GM18505 (cell line): Measurements from ENCODE around the gene PARVB.

Source experiments
- ATAC-seq: cut with Tn5 transposase; IDR thresholded peaks from one replicate; pipeline ENCODE4 v1.9.1; 2021; ENCODE audit not compliant: unreplicated experiment
- POLR2A ChIP-seq: IDR thresholded peaks from 4 replicates; pipeline ENCODE4 v1.6.1; 2011; ENCODE audit warnings: borderline replicate concordance; ENCODE audit not compliant: insufficient read depth, insufficient read length; ENCODE audit errors: extremely low read depth

PARVB gene

DNA sequence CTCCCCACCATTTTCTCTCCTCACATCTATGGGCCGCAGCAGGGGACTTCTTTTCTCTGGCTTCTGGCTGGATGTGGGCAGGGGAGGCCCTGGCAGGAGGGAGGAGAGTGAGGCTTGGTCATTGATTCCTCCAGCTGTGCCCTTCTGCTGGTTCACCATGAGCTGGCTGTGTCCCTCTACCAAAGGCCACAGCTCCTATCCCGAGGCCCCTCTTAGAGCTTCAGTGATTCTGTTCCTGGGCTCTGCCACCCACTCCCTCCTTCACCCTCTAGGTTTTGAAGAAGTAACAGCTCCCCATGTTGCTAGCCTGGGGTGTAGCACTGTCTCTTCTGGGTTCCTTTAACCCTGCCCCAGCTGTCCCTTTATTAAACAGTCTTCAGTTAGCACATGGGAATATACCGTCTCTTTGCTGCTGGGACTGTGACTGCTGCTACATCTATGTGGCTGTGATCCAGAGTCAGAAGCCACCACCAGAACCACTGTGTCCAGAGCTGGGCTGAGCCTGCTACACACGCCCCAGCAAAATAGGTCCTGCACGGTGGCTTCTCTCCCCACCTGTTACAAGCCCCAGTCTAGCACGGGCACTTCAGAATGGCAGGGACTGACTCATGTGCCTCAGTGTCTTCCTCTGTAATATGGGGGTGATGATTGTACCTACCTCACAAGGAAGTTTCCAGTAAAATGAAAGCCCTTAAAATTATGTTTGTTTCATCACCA is 156.0 kb downstream of the PARVB start:
- no peak for TF ChIP-seq POLR2A
- ATAC-seq = no peak

DNA sequence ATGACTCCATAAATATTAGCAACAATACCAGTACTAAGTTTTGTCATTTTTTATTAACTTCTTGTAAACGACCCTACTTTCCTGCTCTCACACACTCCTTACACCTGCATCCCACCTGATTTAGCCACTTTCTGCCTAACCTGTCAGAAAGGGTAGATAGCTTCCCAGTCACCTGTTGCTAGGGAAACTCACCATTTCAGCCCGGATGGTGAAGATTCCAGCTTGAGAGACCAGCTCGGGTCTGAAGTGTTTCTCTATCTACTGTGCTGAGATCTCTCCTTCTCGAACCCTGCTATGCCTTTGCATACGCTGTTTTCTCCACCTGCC is 156.6 kb downstream of the PARVB start, which contains the start of gene PARVG:
TSS of gene PARVG (plus strand) at position 220 of the 327 bp plus-strand sequence. CDS start 2,405 bp downstream, outside the sequence.
- TF ChIP-seq POLR2A = peak; percentile 26

DNA sequence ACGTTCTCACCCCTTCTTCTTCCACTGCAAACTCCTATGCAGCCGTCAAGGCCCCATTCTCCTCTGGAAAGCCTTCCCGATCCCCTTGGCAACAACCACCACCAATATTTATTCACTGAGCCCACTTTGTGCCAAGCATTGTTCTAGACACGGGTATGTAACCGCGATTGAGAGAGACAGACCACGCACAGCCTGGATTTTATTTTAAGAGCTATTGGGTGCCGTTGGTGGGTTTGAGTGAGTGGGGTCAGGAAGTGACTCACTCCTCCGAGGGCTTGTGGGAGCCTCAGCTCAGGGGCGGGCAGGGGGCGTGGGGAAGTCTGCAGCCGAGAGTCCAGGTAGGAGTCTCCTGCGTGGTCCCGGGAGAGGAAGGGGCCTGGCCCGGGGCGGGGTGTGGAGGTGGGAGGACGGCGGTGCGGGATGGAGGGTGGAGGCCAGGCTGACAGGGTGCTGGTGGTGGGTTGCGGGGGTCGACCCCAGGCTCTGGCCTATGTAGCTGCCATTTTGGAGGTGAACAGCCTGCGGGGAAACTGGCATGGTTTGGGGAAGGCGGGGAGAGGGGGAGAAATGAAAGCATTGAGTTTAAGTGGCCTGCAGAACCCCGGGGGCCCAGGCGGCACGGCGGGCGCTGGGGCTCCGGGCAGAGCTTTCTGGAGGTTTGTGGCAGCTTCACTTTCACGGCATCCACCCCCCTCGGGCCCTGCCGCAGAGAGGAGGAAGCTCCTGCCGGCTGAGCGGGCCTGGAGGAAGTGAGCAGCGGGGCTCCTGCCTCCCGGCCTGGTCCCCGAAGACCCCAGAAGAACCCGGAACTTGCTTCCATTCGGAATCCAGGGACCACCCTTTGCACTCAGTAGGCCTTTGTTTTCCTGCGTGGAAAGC is 157.2 kb downstream of the PARVB start:
- ATAC-seq = no peak
- TF ChIP-seq POLR2A = peak; percentile 31

More for the DNA sequence above, 156.6 kb downstream of the PARVB start, which contains the start of gene PARVG:
- ATAC-seq = no peak

DNA sequence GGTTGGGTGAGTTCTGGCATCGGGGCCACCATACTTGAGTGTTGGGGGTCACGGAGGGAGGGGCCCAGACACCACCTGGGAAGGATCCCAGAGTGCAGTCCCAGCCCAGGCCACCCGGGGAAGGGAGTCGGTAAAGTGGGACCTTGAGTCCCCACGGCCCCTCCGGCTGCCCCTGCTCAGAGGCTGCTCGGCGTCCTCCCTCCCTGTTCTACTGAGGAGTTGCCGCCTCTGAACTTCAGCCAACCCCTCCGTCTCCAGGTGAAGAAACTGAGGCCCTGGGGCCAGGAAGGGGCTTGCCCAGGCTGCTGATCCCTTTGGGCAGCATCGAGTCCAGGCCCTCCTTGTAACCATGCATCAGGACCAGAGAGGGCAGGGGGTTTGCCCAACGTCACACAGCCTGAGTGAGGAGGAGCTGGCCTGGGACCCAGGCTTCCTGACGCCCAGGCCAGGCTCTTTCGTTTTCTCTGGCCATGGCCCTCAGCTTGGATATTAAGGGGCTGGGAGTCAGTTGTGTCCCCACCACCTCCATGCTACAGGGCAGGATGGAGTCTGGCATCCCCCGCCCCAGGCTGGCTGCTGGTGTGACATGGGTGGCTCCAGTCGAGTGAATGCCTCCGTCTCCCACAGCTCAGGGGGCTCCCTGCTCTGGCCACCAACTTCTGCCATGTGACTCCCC is 157.9 kb downstream of the PARVB start:
- no peak for TF ChIP-seq POLR2A
- ATAC-seq = no peak

DNA sequence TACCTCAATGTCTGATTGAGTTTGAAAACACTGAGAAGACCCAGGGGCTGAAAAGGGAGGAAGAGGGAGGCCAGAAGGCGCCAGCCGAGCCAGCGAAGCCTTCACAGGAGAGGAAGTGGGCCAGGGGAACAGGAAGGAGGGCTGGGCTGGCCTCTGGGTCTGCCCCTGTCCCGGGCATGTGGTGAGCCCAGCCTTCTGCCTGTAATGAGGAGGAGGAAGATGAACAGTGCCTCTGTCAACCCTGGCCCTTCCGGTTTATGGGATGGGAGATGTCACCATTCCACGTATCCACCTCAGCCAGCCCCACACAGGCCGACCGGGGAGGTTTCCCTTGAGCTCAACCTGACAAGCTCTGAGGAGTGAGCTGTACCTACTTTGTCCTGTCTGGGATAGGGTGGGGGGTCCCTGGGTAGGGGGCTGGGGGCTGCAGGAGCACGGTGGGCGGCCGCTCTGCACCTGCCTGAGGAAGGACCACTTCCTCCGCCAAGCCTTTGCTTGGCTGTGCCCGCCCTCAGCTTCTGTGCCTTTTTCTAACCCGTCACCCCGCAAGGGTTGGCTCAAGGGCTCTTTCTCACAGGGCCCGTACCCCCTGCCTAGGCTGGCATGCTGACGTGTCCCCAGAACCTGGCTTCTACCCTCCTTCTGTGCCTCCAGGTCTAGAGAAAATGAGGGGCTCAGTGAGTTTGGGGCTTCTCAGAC is 158.6 kb downstream of the PARVB start:
- peak; percentile 52 for TF ChIP-seq POLR2A
- ATAC-seq = no peak

DNA sequence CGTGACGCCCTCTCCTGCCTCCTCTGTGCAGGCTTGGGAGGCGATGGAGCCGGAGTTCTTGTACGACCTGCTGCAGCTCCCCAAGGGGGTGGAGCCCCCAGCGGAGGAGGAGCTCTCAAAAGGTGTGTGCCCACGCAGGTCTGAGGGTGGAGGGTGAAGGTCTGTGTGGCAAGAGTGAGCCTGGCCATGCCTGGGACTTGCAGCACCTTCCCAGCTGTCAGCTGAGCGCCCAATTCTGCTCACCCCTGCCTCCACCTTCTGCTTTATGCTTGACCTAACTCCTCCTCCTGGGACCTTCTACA is 159.1 kb downstream of the PARVB start:
- TF ChIP-seq POLR2A = no peak
- no peak for ATAC-seq

DNA sequence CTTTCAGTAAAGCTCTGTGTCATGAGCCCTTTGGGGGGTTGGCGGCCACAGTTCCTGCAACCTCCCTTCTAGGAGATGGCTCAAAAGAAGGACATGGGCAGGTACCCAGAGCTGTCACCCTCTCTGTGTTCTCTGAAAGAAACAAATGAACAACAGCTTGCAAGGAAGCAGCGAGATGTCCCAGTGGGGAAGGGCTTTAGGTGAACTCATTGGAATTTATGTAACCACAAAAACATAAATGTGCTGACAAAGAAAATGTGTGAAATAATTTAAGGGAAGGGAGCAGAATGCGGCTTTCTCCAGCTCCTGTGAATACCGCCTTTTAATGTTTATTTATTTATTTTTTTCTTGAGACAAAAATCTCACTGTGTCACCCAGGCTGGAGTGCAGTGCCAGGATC is 159.9 kb downstream of the PARVB start:
- ATAC-seq = no peak

DNA sequence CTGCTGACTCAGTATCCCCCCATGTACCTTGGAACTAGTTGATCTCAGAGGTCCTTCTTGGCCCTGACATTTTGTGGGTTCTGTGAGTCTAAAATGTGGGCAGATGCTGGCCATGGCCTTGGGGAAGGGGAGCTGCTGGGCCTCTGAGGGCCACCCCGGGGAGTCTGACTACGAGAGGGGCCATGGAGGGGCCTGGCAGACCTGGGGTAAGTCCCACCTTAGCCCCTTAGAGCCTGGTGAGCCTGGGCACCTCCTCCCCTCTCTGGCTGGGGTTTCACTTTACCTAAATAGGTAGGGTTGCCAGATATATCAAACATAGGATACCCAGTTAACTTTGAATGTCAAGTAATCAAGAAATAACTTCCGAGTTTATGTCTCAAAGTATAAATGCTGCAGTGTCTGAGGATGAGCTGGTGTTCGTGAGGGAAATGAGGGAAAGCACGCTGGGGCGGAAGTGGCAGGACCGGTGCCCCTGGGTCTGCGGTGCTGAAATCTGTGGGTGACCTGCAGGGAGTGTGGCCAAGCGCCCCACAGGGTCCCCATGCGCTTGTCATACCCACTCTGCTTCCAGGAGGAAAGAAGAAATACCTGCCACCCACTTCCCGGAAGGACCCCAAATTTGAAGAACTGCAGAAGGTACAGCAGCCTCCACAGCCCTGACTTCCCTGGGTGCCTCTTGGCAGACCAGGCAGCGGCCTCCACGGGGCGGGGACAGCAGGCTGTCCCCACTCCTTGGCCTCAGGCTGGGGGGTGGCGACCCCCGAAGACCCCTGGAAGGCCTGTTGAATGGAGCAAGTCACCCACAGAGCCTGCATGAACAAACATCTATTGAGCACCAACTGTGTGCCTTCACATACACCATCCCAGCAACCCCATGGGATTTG is 161.4 kb downstream of the PARVB start:
- no peak for TF ChIP-seq POLR2A
- ATAC-seq = no peak

More for the DNA sequence above, 159.9 kb downstream of the PARVB start:
- TF ChIP-seq POLR2A = no peak

DNA sequence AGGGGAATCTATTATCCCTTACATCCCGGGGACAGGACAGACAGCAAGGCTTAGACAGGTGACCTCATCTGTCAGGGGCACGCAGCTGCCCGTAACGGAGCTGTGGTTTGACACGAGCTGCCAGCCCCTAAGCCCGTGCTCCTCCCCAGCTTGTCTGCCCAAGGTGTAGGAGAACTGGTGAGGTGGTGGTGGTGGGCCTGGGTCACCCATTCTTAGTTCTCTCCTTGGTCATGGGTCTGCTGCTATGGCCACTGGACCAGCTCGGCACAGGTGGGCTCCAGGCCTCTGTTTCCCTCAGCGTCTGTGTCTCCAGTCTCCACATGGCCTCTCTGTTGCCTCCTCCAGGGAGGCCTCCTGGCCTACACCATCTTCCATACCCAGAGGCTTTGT is 162.0 kb downstream of the PARVB start:
- ATAC-seq = no peak
- TF ChIP-seq POLR2A = no peak

DNA sequence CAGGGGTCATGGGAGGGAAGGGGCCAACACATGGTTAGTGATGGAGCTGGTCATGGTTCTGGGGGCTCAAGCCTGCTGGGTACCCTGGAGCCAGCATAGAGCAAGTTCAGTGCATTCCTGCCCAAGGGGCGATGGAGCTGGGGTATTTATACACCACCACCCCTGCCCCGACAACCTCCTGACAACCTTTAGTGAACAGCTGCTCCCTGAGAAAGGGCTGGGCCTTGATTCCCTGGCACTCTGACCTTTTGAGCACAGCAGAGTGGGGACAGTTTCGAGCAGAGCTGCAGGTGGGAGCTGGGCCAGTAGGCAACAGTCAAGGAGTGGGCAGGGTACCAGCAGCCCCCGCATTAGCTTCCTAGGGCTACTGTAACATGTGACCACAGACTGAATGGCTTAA is 162.6 kb downstream of the PARVB start:
- no peak for ATAC-seq
- no peak for TF ChIP-seq POLR2A

DNA sequence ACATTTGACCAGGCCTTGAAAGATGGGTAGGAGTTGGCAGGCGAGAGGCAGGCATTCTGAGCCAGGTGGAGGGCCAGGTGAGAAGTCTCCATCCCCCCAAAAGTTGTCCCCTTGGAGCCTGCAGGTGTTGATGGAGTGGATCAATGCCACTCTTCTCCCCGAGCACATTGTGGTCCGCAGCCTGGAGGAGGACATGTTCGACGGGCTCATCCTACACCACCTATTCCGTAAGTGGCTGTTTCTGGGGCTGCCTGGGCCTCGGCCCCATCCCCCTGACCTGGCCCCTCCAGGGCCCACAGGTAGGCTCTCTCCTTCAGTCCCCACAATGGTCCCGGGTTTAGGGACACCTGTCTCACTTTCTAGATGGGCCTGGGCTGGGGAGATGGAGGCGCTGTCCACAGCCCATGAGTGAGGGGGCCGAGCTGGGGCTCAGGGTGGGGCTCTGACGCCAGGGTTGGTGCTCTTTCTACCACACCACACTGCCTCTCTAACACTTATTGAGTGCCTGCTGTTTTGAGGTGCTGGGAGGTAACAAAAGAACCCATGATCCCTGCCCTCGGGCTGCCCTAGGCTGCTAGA is 163.6 kb downstream of the PARVB start:
- no peak for ATAC-seq
- TF ChIP-seq POLR2A = no peak

DNA sequence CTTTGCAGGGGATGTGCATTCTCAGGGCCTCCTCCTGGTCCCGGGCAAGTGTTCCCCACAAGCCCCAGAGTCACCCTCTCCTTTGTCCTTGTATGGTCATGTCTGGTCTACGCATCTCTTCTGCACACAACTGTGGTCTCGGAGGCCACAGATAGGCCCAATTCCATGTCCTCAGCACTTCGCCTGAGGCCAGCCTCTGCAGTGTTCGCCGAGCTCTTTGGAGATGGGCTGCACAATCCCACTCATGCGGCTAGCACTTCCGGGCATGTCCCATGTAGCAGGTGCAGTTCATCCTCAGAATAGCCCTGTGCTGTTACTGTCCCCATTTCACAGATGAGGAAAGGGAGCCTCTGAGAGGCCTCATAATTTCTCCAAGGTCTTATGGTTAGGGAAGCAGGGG is 164.2 kb downstream of the PARVB start:
- ATAC-seq = no peak
- no peak for TF ChIP-seq POLR2A
